ENCODE measurements around the gene ACTL7B. TPM values are rescaled to one million over a fixed set of nuclear protein-coding genes. Genes with fewer than 3 reads are reported as not detected.
"Not testable (repeated sequence)": the region's sequence is repeated elsewhere in the genome, so short reads cannot be mapped to it uniquely, and the experiment has no call there.

ACTL7B gene
- total RNA-seq, 1 donor from 2014 or later = 0.16 TPM

GRCh38 chr9:108897324-108898096, 41.7 kb upstream of the ACTL7B start:
- CTCF ChIA-PET = no interaction called here
- no peak for ATAC-seq (ENCODE audit: low read depth)
- no peak overlapping the region for H3K4me3 Mint-ChIP-seq
- TF ChIP-seq CTCF (IDR thresholded peaks at IDR 0.05) = no peak
- no peak for DNase-seq
- no peaks in the 10 kb centered on the region for H3K27me3 Mint-ChIP-seq
- intact Hi-C loops (cut with micrococcal nuclease) = no loop called here
- no peaks in the 10 kb centered on the region for H3K9me3 Mint-ChIP-seq
- POLR2A ChIA-PET = no interaction called here
- H3K27ac Mint-ChIP-seq = no peak overlapping the region
- peaks cover 92% of the 10 kb centered on the region for H3K36me3 Mint-ChIP-seq (ENCODE audit: low read depth)
- no peaks in the 10 kb centered on the region for H3K4me1 Mint-ChIP-seq

- H3K9me3 Mint-ChIP-seq = no peaks in the 10 kb centered on the region
- ATAC-seq (ENCODE audit: low read depth) = no peak
- H3K4me3 Mint-ChIP-seq = no peak overlapping the region
- ChIA-PET CTCF (no interaction called here), POLR2A (no interaction called here)
- DNase-seq = no peak
- H3K4me1 Mint-ChIP-seq = no peaks in the 10 kb centered on the region
- H3K27ac Mint-ChIP-seq = no peak overlapping the region
- H3K36me3 Mint-ChIP-seq (ENCODE audit: low read depth) = peaks cover 95% of the 10 kb centered on the region
- intact Hi-C loops (cut with micrococcal nuclease) = no loop called here
- no peaks in the 10 kb centered on the region for H3K27me3 Mint-ChIP-seq
- no peak for TF ChIP-seq CTCF (IDR thresholded peaks at IDR 0.05)
Measured at GRCh38 chr9:108894225-108894997, 38.6 kb upstream of the ACTL7B start.

- Mint-ChIP-seq H3K4me3 (no peak overlapping the region), H3K9me3 (no peaks in the 10 kb centered on the region), H3K36me3 (ENCODE audit: low read depth) (peaks cover 80% of the 10 kb centered on the region), H3K27me3 (no peaks in the 10 kb centered on the region), H3K4me1 (peaks cover 5% of the 10 kb centered on the region), H3K27ac (no peak overlapping the region)
- CTCF ChIA-PET = interaction anchor here (1.6 kb wide), 1 partner anchor 580 kb away, joined by 5 read pairs; no protein-coding TSS in a partner anchor
- ATAC-seq (ENCODE audit: low read depth) (no peak), DNase-seq (no peak)
- intact Hi-C loops (cut with micrococcal nuclease) = loop anchor here (5.0 kb wide), 1 partner anchor 633 kb away; no protein-coding TSS in a partner anchor
- POLR2A ChIA-PET = no interaction called here
- TF ChIP-seq CTCF (IDR thresholded peaks at IDR 0.05) = no peak
Measured at GRCh38 chr9:108889649-108890067, 33.9 kb upstream of the ACTL7B start.

GRCh38 chr9:108886594-108887271, 30.9 kb upstream of the ACTL7B start:
- H3K4me3 Mint-ChIP-seq; DNase-seq; ATAC-seq (ENCODE audit: low read depth); H3K9me3 Mint-ChIP-seq; H3K27ac Mint-ChIP-seq; CTCF ChIA-PET; H3K4me1 Mint-ChIP-seq; H3K27me3 Mint-ChIP-seq: not testable (repeated sequence)
- peaks cover 72% of the 10 kb centered on the region for H3K36me3 Mint-ChIP-seq (ENCODE audit: low read depth)
- intact Hi-C loops (cut with micrococcal nuclease) = loop anchor here (5.0 kb wide), 1 partner anchor 636 kb away; no protein-coding TSS in a partner anchor
- POLR2A ChIA-PET = interaction anchor here (0.7 kb wide), 1 partner anchor 9 kb away, joined by 5 read pairs; no protein-coding TSS in a partner anchor

- POLR2A ChIA-PET = no interaction called here
Measured at GRCh38 chr9:108885643-108886348, 30.0 kb upstream of the ACTL7B start.

More at GRCh38 chr9:108885643-108886348, 30.0 kb upstream of the ACTL7B start:
- Mint-ChIP-seq H3K4me3 (no peak overlapping the region), H3K36me3 (ENCODE audit: low read depth) (peaks cover 69% of the 10 kb centered on the region), H3K27me3 (no peaks in the 10 kb centered on the region), H3K27ac (no peak overlapping the region), H3K4me1 (peaks cover 5% of the 10 kb centered on the region), H3K9me3 (no peaks in the 10 kb centered on the region)
- ATAC-seq (ENCODE audit: low read depth) = peak; percentile 64
- no peak for DNase-seq
- CTCF ChIA-PET = no interaction called here
- intact Hi-C loops (cut with micrococcal nuclease) = loop anchor here (5.0 kb wide), 1 partner anchor 637 kb away; no protein-coding TSS in a partner anchor
- TF ChIP-seq CTCF (IDR thresholded peaks at IDR 0.05) = no peak

All from activated B cell treated with CpG ODN at 0.5 μM for 24 hours (primary cell).